CD4-positive, alpha-beta T cell treated with Interleukin-17A for 4 hours (primary cell): ENCODE results near the gene PIAS4.
A peak's percentile ranks its signal among the peaks of the same experiment; 100 is the strongest.

Experiments
- DNase-seq: peaks from one replicate; pipeline ENCODE4 v3.0.0-alpha.2; 2020; ENCODE audit warnings: mixed read lengths

PIAS4 gene

GRCh38 chr19:4080473-4080872 lies 72.9 kb downstream of the PIAS4 start:
- DNase-seq, result no peak

GRCh38 chr19:4081441-4082129 lies 74.0 kb downstream of the PIAS4 start:
- no peak for DNase-seq

GRCh38 chr19:4082172-4082571 lies 74.6 kb downstream of the PIAS4 start:
- no peak for DNase-seq

- peak; percentile 45 for DNase-seq
Measured at GRCh38 chr19:4083677-4084546, 76.4 kb downstream of the PIAS4 start.

GRCh38 chr19:4084547-4084877 lies 77.0 kb downstream of the PIAS4 start:
- no peak for DNase-seq

GRCh38 chr19:4086411-4086867 lies 78.9 kb downstream of the PIAS4 start:
- no peak for DNase-seq

- DNase-seq, result no peak
Measured at GRCh38 chr19:4087787-4088679, 80.5 kb downstream of the PIAS4 start.

GRCh38 chr19:4088975-4089374 lies 81.4 kb downstream of the PIAS4 start:
- peak; percentile 64 for DNase-seq
